NCI-H2107 treated with DMSO at 0.1 percent for 48 hours (cell line): ENCODE measurements around the gene TRIP13.

Experiments
- DNase-seq: peaks from one replicate; lab custom pipeline; 2025; ENCODE audit not compliant: unreplicated experiment; lab: John Stamatoyannopoulos, UW

The TRIP13 gene

DNA sequence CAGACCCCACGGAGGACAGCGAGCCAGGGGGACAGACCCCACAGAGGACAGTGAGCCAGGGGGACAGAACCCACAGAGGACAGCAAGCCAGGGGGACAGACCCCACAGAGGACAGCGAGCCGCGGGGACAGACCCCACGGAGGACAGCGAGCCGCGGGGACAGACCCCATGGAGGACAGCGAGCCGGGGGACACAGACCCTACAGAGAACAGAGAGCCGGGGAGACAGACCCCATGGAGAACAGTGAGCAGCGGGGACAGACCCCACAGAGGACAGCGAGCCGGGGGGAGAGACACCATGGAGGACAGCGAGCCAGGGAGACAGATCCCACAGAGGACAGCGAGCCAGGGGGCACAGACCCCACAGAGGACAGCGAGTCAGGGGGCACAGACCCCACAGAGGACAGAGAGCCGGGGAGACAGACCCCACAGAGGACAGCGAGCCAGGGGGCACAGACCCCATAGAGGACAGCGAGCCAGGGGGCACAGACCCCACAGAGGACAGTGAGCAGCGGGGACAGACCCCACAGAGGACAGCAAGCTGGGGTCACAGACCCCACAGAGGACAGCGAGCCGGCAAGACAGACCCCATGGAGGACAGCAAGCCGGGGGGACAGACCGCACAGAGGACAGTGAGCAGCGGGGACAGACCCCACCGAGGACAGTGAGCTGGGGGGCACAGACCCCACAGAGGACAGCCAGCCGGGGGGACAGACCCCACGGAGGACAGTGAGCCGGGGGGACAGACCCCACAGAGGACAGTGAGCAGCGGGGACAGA, 37.5 kb upstream of the TRIP13 start:
- DNase-seq, result no peak

DNA sequence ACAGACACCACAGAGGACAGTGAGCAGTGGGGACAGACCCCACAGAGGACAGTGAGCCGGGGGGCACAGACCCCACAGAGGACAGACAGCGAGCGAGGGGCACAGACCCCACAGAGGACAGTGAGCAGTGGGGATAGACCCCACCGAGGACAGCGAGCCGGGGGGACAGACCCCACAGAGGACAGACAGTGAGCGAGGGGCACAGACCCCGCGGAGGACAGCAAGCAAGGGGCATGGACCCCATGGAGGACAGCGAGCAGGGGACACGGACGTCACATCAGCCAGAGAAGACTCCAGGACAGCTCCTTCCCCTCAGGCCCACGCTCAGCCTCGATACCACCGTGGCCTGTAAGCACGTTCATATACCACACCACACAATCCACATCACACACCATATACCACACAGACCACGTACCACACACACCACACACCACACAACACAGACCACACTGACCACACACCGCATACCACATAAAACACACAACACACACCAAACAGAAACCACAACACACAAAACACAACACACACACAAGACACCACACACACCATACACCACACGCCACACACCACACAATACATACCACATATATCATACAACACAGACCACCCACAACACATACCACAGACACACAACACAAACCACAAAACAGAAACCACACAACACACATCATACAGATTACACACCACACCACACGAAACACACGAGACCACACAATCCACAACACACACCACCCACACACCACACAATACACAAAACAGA, 36.7 kb upstream of the TRIP13 start:
- no peak for DNase-seq

DNA sequence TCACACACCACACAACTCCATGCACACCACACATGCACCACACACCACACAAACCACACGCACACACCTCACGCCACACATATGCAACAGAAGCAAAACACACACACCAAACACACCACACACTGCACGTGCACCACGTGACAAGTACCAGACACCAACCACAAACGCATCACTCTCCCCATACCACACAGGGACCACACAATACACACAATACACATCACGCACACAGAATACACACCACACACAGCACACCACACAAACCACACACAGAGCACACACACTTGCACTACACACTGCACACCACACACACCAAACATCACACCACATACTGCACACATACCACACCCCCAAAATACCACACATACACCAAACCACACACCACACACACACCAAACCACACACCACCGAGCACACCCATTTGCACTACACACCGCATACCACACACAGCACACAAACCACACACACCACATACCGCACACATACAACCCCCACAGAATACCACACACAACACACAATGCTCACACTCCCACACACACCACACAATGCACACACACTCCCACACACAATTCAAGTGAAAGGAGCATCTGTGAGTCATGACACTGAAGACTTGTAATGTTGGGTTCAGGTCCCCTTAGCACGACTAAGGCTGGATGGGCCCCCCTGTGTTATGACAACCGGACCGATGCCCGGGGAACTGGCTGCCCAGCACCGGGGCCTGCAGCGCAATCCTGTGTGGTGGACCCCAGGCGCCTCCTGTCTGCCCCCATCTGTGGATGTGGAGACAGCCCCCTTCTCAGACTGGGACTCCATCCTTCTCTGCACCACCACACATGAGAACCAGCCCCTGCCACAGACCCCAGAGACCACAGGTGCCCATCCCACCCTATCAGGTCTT, 35.9 kb upstream of the TRIP13 start:
- no peak for DNase-seq

DNA sequence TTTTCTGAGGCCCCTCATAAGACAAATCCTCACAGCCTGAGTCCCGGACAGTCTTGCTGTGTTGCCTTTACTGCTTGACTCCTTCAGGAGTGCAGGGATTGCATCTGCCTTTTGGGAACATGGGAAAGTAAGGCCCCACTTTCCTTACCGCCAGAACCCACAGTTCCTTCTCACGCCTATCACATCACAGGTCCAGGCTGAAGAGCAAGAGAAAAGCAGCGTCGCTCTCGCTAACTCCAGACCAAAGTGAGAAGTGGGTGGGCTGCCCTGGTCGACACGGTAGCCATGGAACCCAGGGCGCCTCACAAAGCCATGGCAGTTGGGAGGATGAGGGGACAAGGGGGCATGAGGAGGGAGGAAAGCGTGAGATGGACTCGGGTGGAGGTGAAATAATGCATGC, 34.0 kb upstream of the TRIP13 start:
- no peak for DNase-seq

DNA sequence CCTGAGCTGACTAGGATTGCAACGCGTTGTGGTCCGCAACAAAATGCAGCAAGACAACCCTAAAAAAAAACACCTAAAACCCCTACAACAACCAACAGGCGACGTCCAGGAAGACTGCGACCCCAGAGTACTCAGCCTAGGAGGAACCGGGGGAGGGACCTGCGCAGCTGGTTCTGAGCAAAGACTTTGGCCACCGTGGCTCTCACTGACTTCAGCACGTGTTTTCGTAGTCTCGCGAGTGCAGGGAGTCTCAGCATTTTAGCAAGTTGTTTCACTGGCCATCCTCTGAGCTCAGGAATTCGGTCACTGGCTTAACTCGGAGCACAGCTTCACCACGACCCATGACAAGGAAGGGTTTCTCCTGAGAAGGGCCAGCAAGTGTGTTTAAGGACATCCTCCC, 33.3 kb upstream of the TRIP13 start:
- no peak for DNase-seq

DNA sequence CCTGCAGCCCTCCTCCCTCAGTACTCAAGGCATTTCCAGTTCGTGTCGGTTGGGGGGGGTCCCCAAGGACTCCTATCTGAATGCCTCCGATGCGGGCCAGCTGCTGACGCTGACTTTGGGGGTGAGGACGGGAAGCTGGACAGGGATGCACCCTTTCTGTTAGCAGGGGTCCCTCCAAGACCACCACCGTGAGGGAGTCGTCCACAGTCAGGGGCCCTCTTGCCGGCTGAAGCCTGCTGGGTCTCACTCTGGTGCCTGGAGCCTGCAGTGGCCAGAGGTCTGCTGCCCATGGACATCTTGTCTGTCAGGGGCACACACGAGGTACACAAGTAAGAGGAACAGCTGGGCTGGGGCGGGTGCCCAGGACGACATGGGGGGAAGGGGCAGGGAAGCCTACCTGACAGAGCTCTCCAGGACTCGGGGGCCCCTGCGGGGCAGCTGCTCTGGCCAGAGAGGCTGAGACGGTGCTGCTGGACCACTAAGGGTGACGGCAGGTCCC, 32.8 kb upstream of the TRIP13 start:
- DNase-seq, result no peak

DNA sequence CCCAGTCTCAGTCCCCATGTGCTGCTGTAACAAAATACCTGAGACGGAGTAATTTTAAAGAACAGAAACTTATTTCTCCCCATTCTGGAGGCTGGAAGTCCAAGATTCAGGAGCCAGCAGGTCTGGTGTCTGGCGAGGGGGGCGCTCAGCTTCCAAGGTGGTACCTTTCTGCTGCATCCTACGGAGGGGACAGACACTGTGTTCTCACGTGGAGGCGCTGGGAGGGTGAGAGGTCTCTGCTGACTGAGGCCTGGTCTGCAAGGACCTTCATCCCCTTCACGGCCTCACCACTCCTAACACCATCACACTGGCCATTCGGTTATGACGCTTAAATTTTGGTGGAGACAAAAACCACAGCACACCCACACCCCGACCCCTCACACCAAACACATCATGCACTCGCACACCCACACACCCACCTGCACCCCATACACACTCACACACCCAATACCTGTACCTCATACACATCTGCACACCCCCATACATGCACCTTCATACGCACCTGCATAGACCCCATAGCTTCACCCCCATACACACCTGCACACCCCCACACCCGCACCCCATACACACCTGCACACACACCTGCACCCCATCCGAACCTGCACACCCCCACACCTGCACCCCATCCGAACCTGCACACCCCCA, 32.1 kb upstream of the TRIP13 start:
- DNase-seq, result no peak

DNA sequence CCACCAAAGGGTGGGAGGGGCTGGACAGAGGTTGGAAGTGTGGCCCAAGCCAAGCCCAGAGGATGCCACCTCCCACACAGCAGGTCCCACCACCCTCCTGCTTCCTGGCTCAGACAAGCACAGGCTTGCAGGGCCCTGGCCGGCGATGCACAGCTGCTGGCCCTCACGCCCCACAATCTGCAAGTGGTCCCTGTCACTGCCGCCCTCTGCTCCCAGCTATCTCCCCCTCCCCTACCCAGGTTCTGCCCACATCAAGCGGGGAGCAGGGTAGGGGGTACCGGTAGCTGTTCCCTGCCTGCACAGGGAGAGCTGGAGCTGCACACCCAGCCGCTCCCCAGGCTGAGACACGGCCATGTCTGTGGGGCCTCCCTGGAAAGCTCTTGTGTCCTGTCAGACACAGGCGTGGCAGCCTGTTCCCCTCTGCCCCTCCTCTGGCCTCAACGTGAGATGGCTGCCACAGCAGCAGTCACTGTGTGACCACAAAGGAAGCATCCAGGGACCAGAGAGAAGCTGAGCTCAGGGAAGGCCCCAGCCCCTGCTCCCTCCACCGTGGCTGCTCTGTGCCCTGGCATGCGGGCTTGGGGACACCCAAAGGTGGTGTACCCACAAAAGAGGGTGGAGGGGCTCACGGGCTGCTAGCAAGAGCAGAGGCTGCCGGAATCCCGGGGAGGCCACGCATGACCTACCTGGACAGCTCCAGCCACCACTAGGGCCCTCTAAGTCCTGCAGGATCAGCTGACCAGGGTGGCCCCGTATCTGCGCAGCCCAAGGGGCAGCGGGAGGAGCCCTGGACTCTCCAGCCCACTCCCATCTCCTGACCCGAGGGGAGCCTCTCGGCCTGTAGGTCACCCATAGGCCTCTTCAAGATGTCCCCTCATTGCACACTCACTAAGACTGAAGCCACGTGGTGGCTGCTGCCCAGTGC, 31.0 kb upstream of the TRIP13 start:
- DNase-seq, result no peak

DNA sequence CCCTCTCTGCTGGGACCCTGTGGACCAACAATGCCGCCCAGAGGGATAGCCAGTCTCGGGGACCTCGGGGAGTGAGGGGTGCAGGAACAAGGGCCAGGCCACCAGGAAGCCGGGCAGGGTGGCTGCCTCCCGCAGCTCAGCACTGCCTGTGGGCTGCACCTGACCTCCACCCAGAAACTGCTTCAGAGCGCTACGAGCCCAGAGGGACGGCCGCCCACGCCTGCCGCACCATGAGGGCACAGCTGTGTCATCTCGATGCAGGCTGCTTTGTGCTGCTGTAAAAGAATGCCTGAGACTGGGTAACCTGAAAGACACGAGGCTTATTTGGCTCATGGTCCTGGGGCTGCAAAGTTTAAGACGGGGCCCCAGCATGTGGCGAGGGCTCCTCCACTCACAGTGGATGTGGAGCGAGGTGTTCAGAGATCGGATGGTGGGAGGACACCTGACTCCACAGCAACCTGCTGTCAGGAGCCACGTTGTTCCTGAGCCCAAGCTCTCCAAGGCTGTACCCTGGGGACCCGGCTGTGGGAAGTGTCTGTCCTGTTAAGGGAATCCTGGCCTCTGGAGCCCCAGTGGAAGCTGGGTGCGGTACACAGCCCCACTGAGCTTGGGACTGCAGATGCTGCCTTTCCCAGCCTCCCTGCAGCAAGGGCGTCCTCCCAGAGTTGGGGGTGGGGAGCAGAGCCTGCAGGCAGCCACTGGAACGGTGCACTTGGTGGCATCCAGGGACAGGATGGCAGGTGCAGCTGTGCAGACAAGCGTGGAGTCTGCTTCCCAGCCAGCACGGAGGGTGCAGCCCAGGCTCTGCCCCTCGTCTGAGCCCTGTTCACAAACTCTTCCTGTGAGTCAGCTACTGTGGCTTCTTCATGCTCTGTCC, 30.1 kb upstream of the TRIP13 start:
- DNase-seq, result peak; percentile 82

DNA sequence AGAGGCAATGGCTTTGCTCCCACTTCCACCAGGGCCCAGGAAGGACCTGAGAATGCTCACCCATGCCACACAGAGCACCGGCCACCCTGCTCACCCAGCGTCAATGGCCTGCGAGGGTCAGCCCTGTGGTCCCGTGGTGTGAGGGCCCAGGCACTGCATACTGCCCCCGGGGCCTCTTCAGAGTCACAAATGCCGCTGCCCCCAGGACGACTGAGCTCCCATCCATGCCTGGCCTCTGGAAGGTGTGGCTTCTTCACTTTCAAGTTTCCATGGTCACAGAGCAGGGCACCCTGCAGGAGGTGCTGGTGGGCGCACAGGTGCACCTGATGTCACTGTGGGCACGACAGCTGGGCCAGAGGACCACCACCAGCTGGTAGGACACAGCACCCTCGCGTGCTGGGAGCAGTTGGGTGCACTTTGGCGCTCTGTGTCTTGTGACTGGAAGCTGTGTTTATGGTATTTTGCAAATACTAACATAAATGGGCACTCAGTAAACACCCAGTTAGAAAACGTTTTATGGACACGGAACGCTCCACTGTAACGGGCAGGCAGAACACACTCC, 29.4 kb upstream of the TRIP13 start:
- DNase-seq, result no peak

DNA sequence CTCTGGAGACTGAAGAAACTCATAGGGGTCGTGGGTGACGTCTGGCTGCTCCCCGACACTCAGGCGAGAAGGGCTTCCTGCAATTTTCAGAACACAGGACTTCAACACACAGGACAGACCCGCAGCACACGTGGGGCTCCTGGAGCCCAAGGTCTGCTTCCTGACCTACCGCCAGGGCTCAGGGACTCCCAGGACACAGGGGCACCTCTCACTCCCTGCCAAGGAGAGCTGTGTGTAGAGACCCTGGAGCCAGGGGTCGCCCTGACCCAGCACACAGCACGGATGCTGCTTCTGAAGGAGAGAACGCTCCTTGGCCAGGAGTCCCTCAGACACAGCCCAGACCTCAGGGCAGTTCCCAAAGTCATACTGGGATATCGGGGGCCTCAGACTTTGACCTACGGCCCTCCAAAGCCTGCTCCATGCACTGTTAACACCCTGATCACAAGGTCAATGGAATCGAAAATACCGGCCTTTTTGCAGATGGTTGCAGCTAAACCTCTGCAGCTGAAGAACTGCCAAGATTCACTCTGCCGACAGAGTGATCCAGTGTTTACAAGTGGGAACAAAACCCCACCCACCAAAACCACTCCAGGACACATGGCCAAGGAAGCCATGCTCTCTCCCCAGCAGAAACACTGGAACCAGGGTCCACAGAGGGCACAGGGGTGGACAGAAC, 28.1 kb upstream of the TRIP13 start:
- DNase-seq, result no peak

DNA sequence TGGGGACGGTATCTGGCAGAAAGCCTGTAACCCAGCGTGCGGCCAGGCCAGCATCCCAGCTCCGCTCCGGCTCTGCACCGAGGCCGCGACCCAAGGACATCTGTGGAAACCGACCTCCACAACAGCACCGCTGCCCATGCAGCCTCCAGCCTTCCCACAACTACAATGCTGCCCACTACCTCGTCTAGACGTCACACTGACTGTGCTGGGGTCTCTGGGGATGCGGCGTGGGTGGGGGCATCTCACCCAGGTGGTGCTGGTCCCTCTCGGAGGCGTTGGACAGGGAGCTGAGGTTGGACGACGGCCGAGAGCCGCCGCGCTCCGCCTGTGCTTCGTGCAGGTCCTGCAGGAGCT, 27.5 kb upstream of the TRIP13 start:
- no peak for DNase-seq

DNA sequence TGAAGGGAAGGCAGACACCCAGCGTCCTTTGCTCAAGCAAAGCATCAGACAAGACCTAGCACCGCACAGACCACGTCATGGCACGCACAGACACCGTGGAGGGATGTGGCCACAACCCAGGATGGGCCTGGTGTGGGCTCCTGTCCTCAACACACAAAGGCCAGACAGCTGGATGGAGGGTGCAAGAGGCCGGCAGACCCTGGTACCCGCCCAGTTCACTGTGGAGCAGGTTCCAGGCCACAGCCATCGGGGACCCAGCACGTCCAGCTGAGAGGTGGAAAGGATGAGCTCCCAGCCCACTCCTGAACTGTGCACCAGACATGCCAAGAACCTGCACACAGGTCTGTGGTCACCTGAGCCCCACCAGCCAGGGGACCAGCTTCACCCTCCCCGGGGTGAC, 26.9 kb upstream of the TRIP13 start:
- DNase-seq, result no peak

DNA sequence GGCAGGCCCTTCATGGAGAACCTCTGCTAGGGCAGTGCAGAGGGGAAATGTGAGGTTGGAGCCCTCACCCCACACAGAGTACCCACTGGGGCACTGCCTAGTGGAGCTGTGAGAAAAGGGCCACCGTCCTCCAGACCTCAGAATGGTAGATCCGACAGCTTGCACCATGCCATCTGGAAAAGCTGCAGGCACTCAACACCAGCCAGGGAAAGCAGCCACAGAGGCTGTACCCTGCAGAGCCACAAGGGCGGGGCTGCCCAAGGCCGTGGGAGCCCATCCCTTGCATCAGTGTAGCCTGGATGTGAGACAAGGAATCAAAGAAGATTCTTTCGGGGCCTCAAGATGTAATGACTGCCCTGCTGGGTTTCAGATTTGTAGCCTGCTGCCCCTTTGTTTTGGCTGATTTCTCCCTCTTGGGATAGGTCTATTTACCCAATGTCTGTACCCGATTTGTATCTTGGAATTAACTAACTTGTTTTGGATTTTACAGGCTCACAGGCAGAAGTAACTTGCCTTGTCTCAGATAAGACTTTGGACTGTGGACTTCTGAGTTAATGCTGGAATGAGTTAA, 25.3 kb upstream of the TRIP13 start:
- DNase-seq, result no peak

DNA sequence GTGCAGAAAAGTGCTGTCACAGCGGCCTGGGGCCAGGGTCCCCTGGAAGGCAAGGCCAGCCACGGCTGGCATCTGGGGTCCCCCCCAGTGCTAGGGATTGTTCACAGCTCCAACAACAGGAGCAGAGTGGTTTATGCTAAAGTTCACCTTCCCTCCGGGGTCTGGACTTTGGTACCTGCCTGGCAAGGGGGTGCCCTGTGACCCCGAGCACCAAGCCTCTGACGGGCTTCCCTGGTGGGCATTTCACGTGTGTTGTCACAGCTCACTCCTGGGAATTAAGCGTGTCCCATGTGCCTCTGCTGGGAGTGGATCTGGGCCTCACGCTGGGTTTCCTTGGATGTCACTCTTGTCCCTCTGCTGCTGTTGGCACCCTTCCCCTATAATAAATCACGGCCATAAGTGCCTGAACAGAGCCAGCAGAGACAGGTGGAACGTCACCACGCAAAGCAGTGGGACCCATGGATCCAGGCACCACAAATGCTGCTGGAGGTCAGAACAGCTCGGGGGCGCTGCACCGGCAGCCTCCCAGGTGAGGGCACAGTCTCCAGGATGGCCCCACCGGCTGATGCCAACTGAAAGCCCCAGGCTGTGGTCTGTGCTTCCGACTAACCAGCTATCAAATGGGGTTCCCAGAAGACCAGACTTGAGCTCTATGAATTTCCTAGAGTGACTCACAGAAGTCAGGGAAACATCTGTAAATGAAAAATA, 24.1 kb upstream of the TRIP13 start:
- no peak for DNase-seq

DNA sequence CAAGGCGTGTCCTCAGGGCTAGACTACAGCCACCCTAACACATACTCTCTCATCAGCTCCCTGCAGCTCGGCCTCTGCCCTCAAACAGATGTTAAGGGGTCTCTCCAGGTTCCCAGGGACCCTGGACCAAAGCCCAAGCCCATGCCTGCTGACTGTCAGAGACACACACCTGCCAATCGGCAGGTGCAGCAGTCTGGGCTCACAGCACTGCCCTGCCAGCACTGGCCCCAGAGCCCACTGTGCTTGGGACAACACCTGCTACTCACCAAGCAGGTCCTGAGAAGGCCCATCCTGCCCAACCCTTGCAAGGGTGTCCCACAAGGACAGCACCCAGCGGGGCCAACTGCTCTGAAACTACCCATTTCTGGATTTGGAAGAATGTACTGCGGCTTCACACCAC, 21.7 kb upstream of the TRIP13 start:
- no peak for DNase-seq

DNA sequence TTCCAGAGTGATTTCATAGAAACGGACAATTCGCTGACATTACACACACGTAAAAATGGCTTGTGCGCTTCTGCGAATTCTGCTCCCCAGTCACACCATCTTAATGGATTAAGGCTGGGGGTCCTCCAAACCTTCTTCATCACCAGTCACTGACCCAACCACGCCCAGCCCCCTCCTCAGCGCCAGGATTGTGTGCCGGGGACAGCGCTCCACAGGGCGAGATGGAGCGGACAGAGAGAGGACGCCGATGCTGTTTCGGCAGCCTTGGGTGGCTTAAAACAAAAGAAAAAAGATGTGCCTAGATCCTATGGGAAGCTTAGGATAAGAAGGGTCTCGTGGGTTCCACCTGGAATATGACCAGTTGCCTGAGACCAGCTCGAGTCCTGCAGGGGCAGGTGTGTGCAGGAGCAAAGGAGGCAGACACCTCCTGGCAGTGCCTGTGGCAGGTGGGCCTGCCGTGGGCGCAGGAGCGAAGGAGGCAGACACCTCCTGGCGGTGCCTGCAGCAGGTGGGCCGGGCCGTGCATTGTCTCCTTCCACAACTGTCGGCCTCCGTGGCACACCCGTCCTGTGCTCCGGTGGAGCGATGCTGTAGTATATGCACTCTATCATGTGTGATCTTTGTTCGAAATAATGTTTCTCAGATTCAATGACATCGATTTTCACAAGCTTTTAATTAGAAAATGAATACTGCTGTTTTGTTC, 20.9 kb upstream of the TRIP13 start:
- DNase-seq, result no peak
